GM19467 (cell line): ENCODE results near the gene BAIAP2L1.
"Not testable (repeated sequence)": the region's sequence is repeated elsewhere in the genome, so short reads cannot be mapped to it uniquely, and the experiment has no call there.

Experiments
- ATAC-seq: cut with Tn5 transposase; IDR thresholded peaks from one replicate; pipeline ENCODE4 v1.9.1; 2021; ENCODE audit warnings: mild to moderate bottlenecking, moderate library complexity; ENCODE audit not compliant: unreplicated experiment

Gene BAIAP2L1

GRCh38 chr7:98323597-98324322 is 77.1 kb downstream of the BAIAP2L1 start:
- no peak for ATAC-seq

GRCh38 chr7:98322331-98323270 is 78.3 kb downstream of the BAIAP2L1 start:
- no peak for ATAC-seq

- no peak for ATAC-seq
These were observed 79.6 kb downstream of the BAIAP2L1 start for GRCh38 chr7:98321301-98321700.

- no peak for ATAC-seq
These were observed 81.7 kb downstream of the BAIAP2L1 start for GRCh38 chr7:98319176-98319575.

GRCh38 chr7:98317366-98318040 is 83.4 kb downstream of the BAIAP2L1 start:
- no peak for ATAC-seq

- not testable (repeated sequence) for ATAC-seq
These were observed 84.8 kb downstream of the BAIAP2L1 start for GRCh38 chr7:98315994-98316527.

GRCh38 chr7:98315318-98315993 is 85.4 kb downstream of the BAIAP2L1 start:
- ATAC-seq = no peak

- no peak for ATAC-seq
These were observed 86.4 kb downstream of the BAIAP2L1 start for GRCh38 chr7:98314469-98314868.

- ATAC-seq = no peak
These were observed 88.7 kb downstream of the BAIAP2L1 start for GRCh38 chr7:98312201-98312600.

GRCh38 chr7:98309566-98309965 is 91.3 kb downstream of the BAIAP2L1 start:
- no peak for ATAC-seq

- no peak for ATAC-seq
These were observed 92.9 kb downstream of the BAIAP2L1 start for GRCh38 chr7:98307971-98308466.

GRCh38 chr7:98305951-98306535 is 94.8 kb downstream of the BAIAP2L1 start:
- ATAC-seq = no peak

GRCh38 chr7:98303906-98304305 is 97.0 kb downstream of the BAIAP2L1 start:
- no peak for ATAC-seq

- no peak for ATAC-seq
These were observed 97.6 kb downstream of the BAIAP2L1 start for GRCh38 chr7:98303176-98303865.

- no peak for ATAC-seq
These were observed 99.0 kb downstream of the BAIAP2L1 start for GRCh38 chr7:98301693-98302470.

- ATAC-seq = no peak
These were observed 100.1 kb downstream of the BAIAP2L1 start for GRCh38 chr7:98300595-98301372.

GRCh38 chr7:98297626-98298286 is 103.1 kb downstream of the BAIAP2L1 start:
- ATAC-seq = no peak
